LNCaP clone FGC (cell line): ENCODE measurements around the gene IFI16.

Experiments used
- DNase-seq: peaks from one replicate; pipeline ENCODE4 v3.0.0-alpha.2; 2011; ENCODE audit warnings: low read depth
- H3K4me3 ChIP-seq: 2 replicates; pipeline ENCODE4 v1.5.1; 2011; ENCODE audit warnings: mild to moderate bottlenecking, low read depth, low read length, control low read depth
- CTCF ChIP-seq: IDR thresholded peaks from 2 replicates; pipeline ENCODE4 v1.5.1; 2012; ENCODE audit warnings: mild to moderate bottlenecking; ENCODE audit not compliant: control insufficient read depth, insufficient read depth; ENCODE audit errors: extremely low read depth

IFI16 gene

GRCh38 chr1:158978730-158979129 lies 31.0 kb upstream of the IFI16 start:
- no peak for TF ChIP-seq CTCF
- H3K4me3 ChIP-seq, result no peak overlapping the region
- no peak for DNase-seq

GRCh38 chr1:158979229-158979628 lies 30.5 kb upstream of the IFI16 start:
- DNase-seq, result no peak
- TF ChIP-seq CTCF, result no peak

GRCh38 chr1:158983235-158983634 lies 26.5 kb upstream of the IFI16 start:
- TF ChIP-seq CTCF, result no peak
- no peak for DNase-seq
- H3K4me3 ChIP-seq, result no peak overlapping the region

More at GRCh38 chr1:158979229-158979628, 30.5 kb upstream of the IFI16 start:
- H3K4me3 ChIP-seq, result no peak overlapping the region

GRCh38 chr1:158984386-158984785 lies 25.3 kb upstream of the IFI16 start:
- H3K4me3 ChIP-seq, result no peak overlapping the region
- no peak for DNase-seq
- no peak for TF ChIP-seq CTCF

- H3K4me3 ChIP-seq, result no peak overlapping the region
- DNase-seq, result no peak
These were observed 20.3 kb upstream of the IFI16 start for GRCh38 chr1:158989424-158989823.

GRCh38 chr1:158992787-158993312 lies 16.9 kb upstream of the IFI16 start:
- no peak overlapping the region for H3K4me3 ChIP-seq
- TF ChIP-seq CTCF, result no peak
- no peak for DNase-seq

More at GRCh38 chr1:158989424-158989823, 20.3 kb upstream of the IFI16 start:
- no peak for TF ChIP-seq CTCF

GRCh38 chr1:158996998-158997397 lies 12.7 kb upstream of the IFI16 start:
- H3K4me3 ChIP-seq, result no peak overlapping the region
- no peak for DNase-seq
- no peak for TF ChIP-seq CTCF
